Keratinocyte (primary cell): ENCODE data around the gene PRR5. TPM values are rescaled to one million over a fixed set of nuclear protein-coding genes. Genes with fewer than 3 reads are reported as not detected.

Source experiments
- DNase-seq: peaks from one replicate; pipeline ENCODE4 v3.0.0-alpha.2; 2011; ENCODE audit warnings: low read depth, missing footprints, low spot score
- FAIRE-seq: peaks from 2 replicates; lab custom pipeline; 2011; peaks lifted over from hg19 to GRCh38; lab: Jason Lieb, UNC
- H2AFZ ChIP-seq: 2 replicates; pipeline ENCODE4 v1.6.0; 2012; ENCODE audit warnings: low read length, control low read depth, inconsistent platforms; ENCODE audit not compliant: control insufficient read depth
- H3K27ac ChIP-seq: 2 replicates; pipeline ENCODE4 v1.5.1; 2011; ENCODE audit warnings: low read length; ENCODE audit not compliant: control insufficient read depth, insufficient read depth
- H3K27me3 ChIP-seq: 3 replicates; pipeline ENCODE4 v1.6.0; 2011; ENCODE audit warnings: low read length; ENCODE audit not compliant: control insufficient read depth, insufficient read depth; ENCODE audit errors: extremely low read depth
- H3K36me3 ChIP-seq, 2 experiments: 2 replicates in 1 of 2; 3 replicates in 1 of 2; pipeline ENCODE4 v1.5.1; 2011; ENCODE audit warnings: low read length in 2 of 2, mild to moderate bottlenecking in 1 of 2; ENCODE audit not compliant: control insufficient read depth in 2 of 2, insufficient read depth in 2 of 2; ENCODE audit errors: extremely low read depth in 1 of 2
- H3K4me1 ChIP-seq: 3 replicates; pipeline ENCODE4 v1.5.1; 2011; ENCODE audit warnings: low read length; ENCODE audit not compliant: control insufficient read depth, insufficient read depth; ENCODE audit errors: extremely low read depth
- H3K4me2 ChIP-seq: 3 replicates; pipeline ENCODE4 v1.6.0; 2011; ENCODE audit warnings: low read depth, low read length; ENCODE audit not compliant: control insufficient read depth, insufficient read depth; ENCODE audit errors: extremely low read depth
- H3K4me3 ChIP-seq, 3 experiments: fragments of 200-600 bp in 1 of 3; sonication (generic) in 1 of 3; 2 replicates in 2 of 3; 3 replicates in 1 of 3; pipeline ENCODE4 v1.5.1; 2011 to 2016; ENCODE audit warnings: low read length in 3 of 3, mild to moderate bottlenecking in 3 of 3, control low read depth in 2 of 3, inconsistent platforms in 1 of 3, low read depth in 1 of 3, mixed read lengths in 1 of 3, mixed run types in 1 of 3, moderate library complexity in 1 of 3; ENCODE audit not compliant: control insufficient read depth in 2 of 3, insufficient read depth in 2 of 3; ENCODE audit errors: extremely low read depth in 1 of 3
- H3K79me2 ChIP-seq: 2 replicates; pipeline ENCODE4 v1.6.0; 2012; ENCODE audit warnings: low read length; ENCODE audit not compliant: control insufficient read depth, insufficient read depth
- H3K9ac ChIP-seq: 3 replicates; pipeline ENCODE4 v1.6.0; 2011; ENCODE audit warnings: low read length; ENCODE audit not compliant: control insufficient read depth, insufficient read depth; ENCODE audit errors: extremely low read depth
- H3K9me1 ChIP-seq: 3 replicates; pipeline ENCODE4 v1.6.0; 2011; ENCODE audit warnings: low read length; ENCODE audit not compliant: control insufficient read depth, insufficient read depth; ENCODE audit errors: extremely low read depth
- H3K9me3 ChIP-seq: 2 replicates; pipeline ENCODE4 v1.5.1; 2012; ENCODE audit warnings: low read depth, low read length; ENCODE audit not compliant: control insufficient read depth
- H4K20me1 ChIP-seq: 3 replicates; pipeline ENCODE4 v1.6.0; 2011; ENCODE audit warnings: low read length; ENCODE audit not compliant: control insufficient read depth, insufficient read depth; ENCODE audit errors: extremely low read depth
- CTCF ChIP-seq, 3 experiments: IDR thresholded peaks in 1 of 3; conservative IDR thresholded peaks in 1 of 3; optimal IDR thresholded peaks in 1 of 3; 2 replicates in 2 of 3; 3 replicates in 1 of 3; pipeline versions ENCODE3 to v1.5.1; 2011; ENCODE audit warnings: low read length in 3 of 3, mild to moderate bottlenecking in 3 of 3, moderate library complexity in 2 of 3, control low read depth in 1 of 3, inconsistent platforms in 1 of 3; ENCODE audit not compliant: insufficient read depth in 2 of 3; ENCODE audit errors: extremely low read depth in 1 of 3
- EZH2 ChIP-seq: IDR thresholded peaks from one replicate; pipeline ENCODE4 v1.6.1; 2012; ENCODE audit warnings: inconsistent platforms, mild to moderate bottlenecking, low read length, moderate library complexity
- dilution Hi-C: fragments of 300-500 bp; cut with MboI; formaldehyde crosslinking; loops from one replicate; pipeline ENCODE4 v1.7.0; 2020; ENCODE audit warnings: low sequenced_read_pairs; ENCODE audit not compliant: extremely low pct_ligation_motif_present
- polyA plus RNA-seq, 5 experiments: library from polyadenylated mRNA; depleted of rRNA in 3 of 5; stranded (reverse) in 3 of 5; stranded (forward) in 1 of 5; unstranded in 1 of 5; fragments of >200 nt; gene quantifications; 1 replicate in 1 of 5; 2 replicates in 3 of 5; 3 replicates in 1 of 5; pipeline versions ENCODE4 v1.2.1 to v1.2.3, GENCODE V29; 2011 to 2012; ENCODE audit warnings: missing spikeins in 2 of 5, low read depth in 1 of 5, low replicate concordance in 1 of 5

Gene PRR5
- polyA plus RNA-seq, 1 donor (not counting 4 experiments of a cell fraction or from before 2014, with no cell fraction given): 9.1 TPM

GRCh38 chr22:44658311-44658953 is 43.6 kb upstream of the PRR5 start:
- Histone ChIP-seq H3K9ac (no peak overlapping the region), H3K27ac (no peak overlapping the region), H3K27me3 (peaks cover 25% of the 10 kb centered on the region), H3K79me2 (no peaks in the 10 kb centered on the region), H3K9me1 (no peaks in the 10 kb centered on the region), H3K4me1 (no peaks in the 10 kb centered on the region), H3K36me3 (no peaks in the 10 kb centered on the region), H3K4me2 (no peak overlapping the region), H3K4me3 (no peak overlapping the region), H2AFZ (no peak overlapping the region), H3K9me3 (no peaks in the 10 kb centered on the region), H4K20me1 (no peaks in the 10 kb centered on the region)
- TF ChIP-seq EZH2 (no peak), CTCF (optimal IDR thresholded peaks at IDR 0.05 in 1 of 3, IDR thresholded peaks at IDR 0.05 in 1 of 3, conservative IDR thresholded peaks at IDR 0.05 in 1 of 3; ENCODE audit: extremely low read depth in 1 of 3, insufficient read depth in 2 of 3, low read length in 3 of 3) (no peak)
- dilution Hi-C loops: no loop called here
- FAIRE-seq: no peak
- DNase-seq: no peak

- no peak overlapping the region for H3K9ac ChIP-seq
- no peak overlapping the region for H2AFZ ChIP-seq
- DNase-seq: no peak
- no peaks in the 10 kb centered on the region for H3K9me3 ChIP-seq
- dilution Hi-C loops: no loop called here
- H3K27me3 ChIP-seq: peaks cover 32% of the 10 kb centered on the region
- H3K4me1 ChIP-seq: no peaks in the 10 kb centered on the region
- H3K27ac ChIP-seq: no peak overlapping the region
- H3K79me2 ChIP-seq: no peaks in the 10 kb centered on the region
- no peaks in the 10 kb centered on the region for H3K36me3 ChIP-seq
- no peak overlapping the region for H3K4me2 ChIP-seq
- no peaks in the 10 kb centered on the region for H3K9me1 ChIP-seq
- no peaks in the 10 kb centered on the region for H4K20me1 ChIP-seq
- no peak for TF ChIP-seq EZH2
- TF ChIP-seq CTCF (optimal IDR thresholded peaks at IDR 0.05 in 1 of 3, IDR thresholded peaks at IDR 0.05 in 1 of 3, conservative IDR thresholded peaks at IDR 0.05 in 1 of 3; ENCODE audit: extremely low read depth in 1 of 3, insufficient read depth in 2 of 3, low read length in 3 of 3): no peak
- FAIRE-seq: no peak
- no peak overlapping the region for H3K4me3 ChIP-seq
These were observed 42.9 kb upstream of the PRR5 start for GRCh38 chr22:44659140-44659539.
